Embryonic facial prominence (tissue), 1 donor: ENCODE data around the gene NAT14.
"Not testable (repeated sequence)": the region's sequence is repeated elsewhere in the genome, so short reads cannot be mapped to it uniquely, and the experiment has no call there.

Experiments used
- DNase-seq: peaks from one replicate; pipeline ENCODE4 v3.0.0-alpha.2; 2016; ENCODE audit errors: extremely low spot score

The NAT14 gene, protein sequence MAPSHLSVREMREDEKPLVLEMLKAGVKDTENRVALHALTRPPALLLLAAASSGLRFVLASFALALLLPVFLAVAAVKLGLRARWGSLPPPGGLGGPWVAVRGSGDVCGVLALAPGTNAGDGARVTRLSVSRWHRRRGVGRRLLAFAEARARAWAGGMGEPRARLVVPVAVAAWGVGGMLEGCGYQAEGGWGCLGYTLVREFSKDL

GRCh38 chr19:55484593-55485438 is at the start of gene NAT14:
NAT14 (plus strand) TSS chr19:55485188; CDS start chr19:55485709, 521 bp downstream.
- peak; percentile 40 for DNase-seq

GRCh38 chr19:55436847-55437246 is 48.1 kb upstream of the NAT14 start:
- DNase-seq = no peak

DNA sequence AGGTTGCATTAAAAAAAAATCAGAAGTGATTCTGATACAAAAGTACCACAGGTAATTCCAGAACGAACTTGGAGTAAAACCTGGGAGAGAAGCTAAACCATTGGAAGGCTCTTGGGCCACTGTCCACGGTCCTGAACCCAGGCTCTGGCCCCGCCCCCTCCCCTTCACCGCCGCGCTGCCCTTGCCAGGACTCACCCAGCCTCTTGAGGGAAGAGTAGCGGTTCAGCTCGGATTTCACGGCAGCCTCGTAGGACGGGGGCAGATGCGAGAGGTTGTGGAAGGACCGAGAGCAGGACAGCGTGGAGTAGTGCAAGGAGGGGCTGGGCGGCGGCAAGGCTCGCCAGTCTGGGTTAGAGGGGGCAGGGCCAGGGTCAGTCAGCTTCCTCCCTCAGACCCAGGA is 47.6 kb upstream of the NAT14 start:
- no peak for DNase-seq

DNA sequence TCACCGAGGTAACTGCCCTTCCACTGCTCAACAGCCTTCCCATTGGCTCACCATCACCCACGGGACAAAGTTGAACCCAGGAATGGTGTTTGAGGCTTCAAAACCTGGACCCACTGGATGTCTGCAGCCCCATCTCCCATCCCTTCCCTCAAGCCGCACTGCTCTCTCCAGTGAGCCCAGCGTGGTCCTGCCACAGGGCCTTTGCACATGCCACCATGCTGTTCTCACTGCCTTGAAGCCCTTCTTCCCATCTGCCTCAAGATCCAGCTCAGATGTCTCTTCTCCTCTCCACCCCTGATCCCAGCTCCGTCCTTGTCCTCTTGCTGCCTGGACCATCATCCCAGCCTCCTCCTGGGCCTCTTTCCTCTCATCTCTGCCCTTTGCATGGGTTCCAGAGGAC is 45.9 kb upstream of the NAT14 start:
- no peak for DNase-seq

- DNase-seq = no peak
These were observed 44.4 kb upstream of the NAT14 start for GRCh38 chr19:55440411-55441105.

GRCh38 chr19:55441319-55441691 is 43.7 kb upstream of the NAT14 start:
- DNase-seq = no peak

DNA sequence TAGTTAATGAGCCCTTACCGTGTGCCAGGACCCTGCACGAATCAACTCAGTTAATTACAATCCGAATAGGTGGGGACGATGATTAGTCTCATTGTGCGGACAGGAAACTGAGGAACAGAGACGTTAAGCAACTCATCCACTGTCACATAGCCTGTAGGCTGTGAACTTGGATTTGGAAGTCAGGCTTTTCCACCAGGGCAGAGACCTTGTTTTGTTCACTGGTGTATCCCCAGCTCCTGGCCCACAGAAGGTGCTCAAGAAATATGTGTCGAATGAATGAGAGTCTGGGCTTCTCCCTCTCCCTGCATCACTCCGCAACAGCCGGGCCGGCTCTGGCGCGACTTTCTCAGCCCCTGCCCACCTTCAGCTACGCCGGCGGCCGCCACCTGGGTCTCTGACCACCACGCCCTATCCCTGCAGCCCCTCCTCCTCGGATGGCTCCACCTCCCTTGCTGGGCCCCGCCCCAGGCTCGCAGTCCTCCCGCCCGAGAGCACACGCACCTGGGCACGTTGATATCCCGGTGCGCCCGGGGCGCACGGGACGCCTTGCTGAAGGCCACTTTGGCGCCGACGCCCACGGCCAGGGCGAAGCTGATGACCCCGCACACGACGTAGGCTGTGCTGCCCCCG is 43.2 kb upstream of the NAT14 start:
- no peak for DNase-seq

DNA sequence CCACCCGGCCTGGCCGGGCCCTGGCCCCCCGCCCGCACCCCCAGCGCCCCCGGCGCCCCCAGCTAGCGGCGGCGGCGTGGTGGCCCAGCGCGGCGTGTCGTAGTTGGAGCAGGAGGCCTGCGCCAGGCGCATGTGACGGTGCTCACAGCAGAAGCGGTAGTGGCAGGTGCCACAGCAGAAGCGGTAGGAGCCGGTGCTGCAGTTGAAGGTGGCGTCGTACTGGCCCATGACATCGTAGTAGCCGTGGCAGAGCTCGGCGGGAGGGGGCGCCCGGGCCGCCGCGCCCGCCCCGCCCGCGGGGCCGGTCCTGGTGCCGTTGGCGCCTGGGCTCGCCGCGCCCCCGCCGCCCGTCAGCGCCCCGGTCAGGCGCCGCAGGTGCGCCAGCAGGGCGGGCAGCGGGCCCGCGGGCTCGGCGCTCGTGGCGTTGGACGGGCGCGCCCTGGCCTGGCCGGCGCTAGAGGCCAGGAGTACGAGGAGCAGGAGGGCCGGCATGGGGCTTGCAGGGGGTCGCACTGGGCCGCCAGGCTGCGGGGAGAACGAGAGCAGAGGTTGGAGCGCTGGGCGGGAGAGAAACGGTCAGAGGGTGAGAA is 42.5 kb upstream of the NAT14 start:
- DNase-seq = no peak

- no peak for DNase-seq
These were observed 41.8 kb upstream of the NAT14 start, which contains the start of gene SHISA7 for GRCh38 chr19:55443045-55443823. SHISA7 (minus strand) TSS chr19:55443300; CDS start chr19:55442863, 437 bp downstream.

DNA sequence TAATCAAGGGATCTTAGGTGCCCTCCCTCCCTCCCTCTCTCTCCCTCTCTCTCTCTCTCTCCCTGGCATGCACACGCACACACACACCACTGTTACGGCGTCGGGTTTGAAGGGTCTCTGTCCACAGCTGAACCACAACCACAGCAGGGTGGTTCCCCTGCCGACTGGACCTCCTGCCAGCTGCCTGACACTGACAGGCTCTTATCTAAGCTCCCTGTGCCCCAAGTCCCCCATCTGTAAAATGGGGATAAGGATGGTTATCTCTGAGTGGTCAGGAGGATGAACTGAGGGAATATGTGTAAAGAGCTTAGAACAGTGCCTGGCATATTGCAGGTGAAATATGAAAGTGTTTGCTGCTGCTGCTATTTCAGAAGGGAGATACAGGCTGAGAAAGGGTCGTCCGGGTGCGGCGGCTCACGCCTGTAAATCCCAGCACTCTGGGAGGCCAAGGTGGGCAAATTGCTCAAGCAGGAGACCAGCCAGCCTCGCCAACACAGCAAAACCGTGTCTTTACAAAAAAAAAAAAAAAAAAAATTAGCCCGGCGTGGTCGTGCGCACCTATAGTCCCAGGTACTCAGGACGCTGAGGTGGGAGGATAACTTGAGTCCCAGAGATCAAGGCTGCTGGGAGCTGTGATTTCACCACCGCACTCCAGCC is 41.0 kb upstream of the NAT14 start:
- no peak for DNase-seq

DNA sequence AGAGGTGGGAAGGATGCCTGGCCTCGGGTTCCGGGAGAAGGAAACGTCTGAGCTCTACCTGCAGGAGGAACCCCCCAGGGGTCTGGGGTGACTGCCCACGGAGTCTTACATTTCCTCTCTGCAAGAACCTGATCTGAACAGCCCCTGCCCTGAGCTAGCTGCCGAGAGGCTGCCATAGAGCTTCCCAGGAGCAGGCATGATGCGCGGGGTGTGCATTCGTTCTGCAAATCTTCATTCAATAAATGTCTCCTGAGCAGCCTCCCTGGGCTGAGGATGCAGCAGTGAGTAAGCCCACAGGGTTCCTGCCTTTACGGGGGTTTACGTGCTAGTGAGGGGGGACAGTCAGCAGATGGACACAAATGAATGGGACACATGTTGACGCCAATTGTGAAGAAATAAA is 40.3 kb upstream of the NAT14 start:
- DNase-seq = no peak

DNA sequence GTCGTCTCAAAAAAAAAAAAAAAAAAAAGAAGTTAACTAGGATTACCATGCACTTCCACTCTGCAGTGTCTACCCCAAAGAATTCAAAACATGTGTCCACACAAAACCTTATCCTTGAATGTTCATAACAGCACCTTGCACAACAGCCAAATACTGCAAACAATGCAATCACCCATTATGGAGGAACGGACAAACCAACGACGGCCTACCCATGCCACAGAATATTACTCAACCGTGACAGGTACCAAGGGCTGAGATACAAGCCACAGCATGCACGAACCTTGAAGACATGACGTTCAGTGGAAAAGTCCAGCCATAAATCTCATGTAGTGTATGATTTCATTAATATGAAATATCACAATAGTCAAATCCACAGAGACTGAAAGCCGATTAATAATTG is 38.9 kb upstream of the NAT14 start:
- DNase-seq = no peak

DNA sequence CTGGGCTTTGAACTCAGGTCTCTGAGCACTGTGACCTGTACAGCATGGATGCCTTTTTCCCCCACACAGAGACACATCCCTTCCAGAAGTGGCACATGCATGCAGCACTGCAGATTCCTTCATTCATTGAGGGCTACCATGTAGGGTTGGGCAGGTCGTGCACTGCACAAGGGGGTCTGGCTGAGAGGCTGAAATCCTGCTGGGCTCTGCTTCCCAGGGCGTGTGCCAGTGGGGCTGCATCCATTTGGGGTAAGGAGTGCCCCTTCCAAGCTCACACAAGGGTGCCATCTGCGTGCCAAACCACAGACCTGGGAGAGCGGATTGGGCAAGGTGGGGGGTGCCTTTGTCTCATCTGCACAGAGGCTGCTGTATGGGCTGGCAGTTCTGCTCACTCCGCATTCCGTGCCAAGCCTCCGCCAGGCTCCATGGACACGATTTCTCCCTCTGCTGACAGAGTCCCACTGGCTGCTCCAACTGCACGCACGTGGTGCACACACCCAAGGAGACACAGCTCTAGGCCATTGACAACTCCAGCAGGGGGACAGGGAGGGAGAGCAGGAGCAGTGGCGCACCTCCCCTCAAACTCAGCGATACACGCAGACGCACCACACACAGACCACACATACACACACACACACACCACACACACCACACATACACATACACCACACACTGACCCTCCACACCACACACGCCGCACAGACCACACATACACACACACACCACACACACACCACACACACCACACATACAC is 37.4 kb upstream of the NAT14 start:
- DNase-seq = no peak

- not testable (repeated sequence) for DNase-seq
These were observed 36.9 kb upstream of the NAT14 start for GRCh38 chr19:55448175-55448490.

- DNase-seq = no peak
These were observed 35.5 kb upstream of the NAT14 start for GRCh38 chr19:55449469-55449868.

DNA sequence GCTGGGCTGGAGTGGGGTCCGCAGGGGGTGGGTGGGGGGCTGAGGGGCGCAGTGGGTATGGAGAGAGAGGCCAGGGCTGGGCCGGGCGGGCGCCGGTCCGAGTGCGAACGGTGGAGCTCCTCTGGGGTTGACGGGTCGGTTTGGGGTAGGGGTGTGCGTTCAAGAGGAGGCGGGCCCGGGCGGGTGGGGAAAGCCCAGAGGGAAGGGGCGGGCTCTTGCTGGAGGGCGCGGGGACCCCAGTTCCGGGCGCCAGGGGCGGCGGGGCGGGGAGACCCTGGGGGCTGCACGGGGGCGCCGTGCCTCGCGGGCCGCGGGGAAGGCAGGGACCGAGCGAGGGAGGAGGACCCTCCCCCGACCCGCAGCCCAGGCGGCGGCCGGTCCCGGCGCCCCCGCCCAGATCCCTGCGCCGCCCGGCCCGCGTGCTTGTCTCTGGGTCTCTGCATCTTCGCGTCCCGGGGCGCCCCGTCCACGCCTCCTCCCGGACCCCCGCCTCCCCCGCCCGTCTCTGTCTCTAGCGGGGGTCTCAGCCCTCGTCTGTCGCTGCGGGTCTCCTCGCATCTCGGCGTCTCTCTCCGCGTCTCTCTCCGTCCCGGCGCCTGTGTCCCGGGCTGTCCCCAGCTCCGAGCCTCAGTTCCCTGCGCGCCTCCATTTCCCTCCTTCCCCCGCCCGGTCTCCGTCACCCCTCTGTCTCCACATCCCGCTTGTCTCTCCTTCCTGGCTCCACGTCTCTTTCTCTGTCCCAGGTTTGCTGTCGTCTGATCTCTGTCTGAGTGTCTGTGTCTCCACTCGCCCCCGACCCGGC is 33.6 kb upstream of the NAT14 start:
- no peak for DNase-seq

- DNase-seq = peak; percentile 73
These were observed 32.8 kb upstream of the NAT14 start for GRCh38 chr19:55451965-55452748.

DNA sequence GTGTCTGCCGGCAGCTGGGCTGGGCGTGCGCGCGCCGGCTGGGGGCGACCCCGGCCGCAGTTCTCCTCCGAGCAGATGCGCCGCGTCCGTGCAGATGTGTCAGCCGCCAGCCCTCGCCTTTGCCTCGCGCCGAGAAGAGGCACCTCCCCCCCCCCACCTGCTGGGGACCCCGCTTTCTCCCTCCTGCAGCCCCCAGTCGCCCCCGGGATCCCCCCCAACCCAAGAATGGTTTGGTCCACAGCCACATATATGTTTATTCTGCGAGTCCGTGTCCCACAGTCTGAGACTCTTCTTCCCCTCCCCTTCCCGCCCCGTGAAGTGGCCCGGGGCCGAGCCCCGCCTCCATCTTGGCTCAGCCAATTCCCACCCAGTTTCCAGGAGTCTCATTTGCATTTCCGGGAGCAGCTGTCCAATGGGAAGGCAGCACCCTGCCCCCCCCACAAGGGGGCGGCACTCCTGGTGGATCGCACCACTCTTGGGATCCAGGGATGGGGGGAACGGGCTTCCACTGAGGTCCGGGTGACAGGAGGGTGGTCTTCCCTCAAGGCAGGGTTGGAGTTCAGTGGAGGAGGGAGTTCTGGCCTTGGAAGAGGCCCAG is 32.1 kb upstream of the NAT14 start:
- peak; percentile 80 for DNase-seq
